Spleen (tissue), 11 donors: ENCODE measurements around the gene ALDH9A1. TPM values are rescaled to one million over a fixed set of nuclear protein-coding genes. Genes with fewer than 3 reads are reported as not detected.
A peak's percentile ranks its signal among the peaks of the same experiment; 100 is the strongest.

ENCODE experiments used
- DNase-seq: peaks from one replicate; pipeline ENCODE4 v3.0.0-alpha.2; 2020
- H3K27ac ChIP-seq, 8 donors: fragments of 200-600 bp; sonication (generic) in 7 of 8; 1 replicate in 4 of 8; 2 replicates in 4 of 8; pipeline versions ENCODE4 v1.5.0 to v1.8.0; 2016 to 2021; ENCODE audit warnings: inconsistent platforms in 4 of 8, mild to moderate bottlenecking in 4 of 8, moderate library complexity in 1 of 8
- H3K27me3 ChIP-seq, 7 donors: fragments of 200-600 bp; sonication (generic) in 6 of 7; replicated peaks in 1 of 7; 1 replicate in 4 of 7; 2 replicates in 3 of 7; pipeline versions ENCODE4 v1.5.0 to v1.8.0; 2016 to 2021; ENCODE audit warnings: inconsistent platforms in 3 of 7, mild to moderate bottlenecking in 1 of 7
- H3K36me3 ChIP-seq, 6 donors: fragments of 200-600 bp; sonication (generic) in 5 of 6; 1 replicate in 4 of 6; 2 replicates in 2 of 6; pipeline versions ENCODE4 v1.5.0 to v1.8.0; 2016 to 2021; ENCODE audit warnings: inconsistent platforms in 2 of 6
- H3K4me1 ChIP-seq, 6 donors: fragments of 200-600 bp; sonication (generic) in 5 of 6; 1 replicate in 3 of 6; 2 replicates in 3 of 6; pipeline versions ENCODE4 v1.5.0 to v1.8.0; 2016 to 2021; ENCODE audit warnings: inconsistent platforms in 3 of 6
- H3K4me3 ChIP-seq, 8 donors: fragments of 200-600 bp; sonication (generic) in 7 of 8; 1 replicate in 4 of 8; 2 replicates in 4 of 8; pipeline versions ENCODE4 v1.5.0 to v1.8.0; 2016 to 2021; ENCODE audit warnings: inconsistent platforms in 4 of 8, mild to moderate bottlenecking in 4 of 8, moderate library complexity in 2 of 8
- H3K9me3 ChIP-seq, 8 donors: fragments of 200-600 bp; sonication (generic) in 7 of 8; 1 replicate in 4 of 8; 2 replicates in 4 of 8; pipeline versions ENCODE4 v1.5.0 to v1.8.0; 2016 to 2021; ENCODE audit warnings: inconsistent platforms in 4 of 8
- CTCF ChIP-seq, 11 experiments: fragments of 200-600 bp in 7 of 11; fragments of 450-650 bp in 4 of 11; sonication (generic) in 4 of 11; IDR thresholded peaks in 8 of 11; conservative IDR thresholded peaks in 3 of 11; 1 replicate in 7 of 11; 2 replicates in 4 of 11; pipeline versions ENCODE4 v1.4.0 to v1.8.0; 2016 to 2021; ENCODE audit warnings: antibody characterized with exemption in 11 of 11, inconsistent platforms in 4 of 11, mild to moderate bottlenecking in 1 of 11
- POLR2A ChIP-seq, 3 donors: fragments of 450-650 bp; IDR thresholded peaks; one replicate each; pipeline ENCODE4 v1.5.1; 2017; ENCODE audit warnings: antibody characterized with exemption in 3 of 3, mild to moderate bottlenecking in 1 of 3
- POLR2AphosphoS5 ChIP-seq, 3 donors: sonication (generic); formaldehyde crosslinking; IDR thresholded peaks; one replicate each; pipeline ENCODE4 v1.5.1; 2017; ENCODE audit warnings: antibody characterized with exemption in 3 of 3
- WGBS, 5 donors: extraction: QIAGEN DNeasy Blood & Tissue Kit in 3 of 5; methylation state at CpG; one replicate each; pipeline versions ENCODE4 v1.1.5 to v1.1.7; 2013 to 2018; 5-methylcytosine and 5-hydroxymethylcytosine counted together
- intact Hi-C: fragments of 100-400 bp; cut with DNase I; formaldehyde crosslinking; loops from one replicate; pipeline ENCODE4 v1.15.0; 2023; ENCODE audit warnings: low total_unique reads
- polyA plus RNA-seq, 3 donors: library from polyadenylated mRNA; stranded (reverse); fragments of 200-250 nt; gene quantifications; one replicate each; pipeline ENCODE4 v1.2.1, GENCODE V29; 2013
- total RNA-seq, 7 donors: library from RNA; depleted of rRNA in 3 of 7; stranded (reverse); fragments of >200 nt in 3 of 7; fragmentation: NEBNext Ultra II Directional in 4 of 7; extraction: Animal tissue kit (Norgen Biotek cat#: 25700) in 4 of 7; gene quantifications; one replicate each; pipeline versions ENCODE4 v1.1.0 to v1.2.1, GENCODE V29; 2016 to 2021
- donor health status: healthy with polysubstance abuse.
- donor health status: DM: no; HTN: no; CAD: no; lungs with moderate emphysema.
- donor health status: DM: no; HTN: no; CAD: no.
- donor health status: Bipolar disorder and iron deficiency.
- donor health status: healthy.
- donor health status: DM: no; HTN: no; CAD: no.
- donor health status: DM: yes; HTN: yes; CAD: no.

ALDH9A1 gene
- total and polyA plus RNA-seq, 10 donors, result 33.0 to 103 (median 58.8) TPM

DNA sequence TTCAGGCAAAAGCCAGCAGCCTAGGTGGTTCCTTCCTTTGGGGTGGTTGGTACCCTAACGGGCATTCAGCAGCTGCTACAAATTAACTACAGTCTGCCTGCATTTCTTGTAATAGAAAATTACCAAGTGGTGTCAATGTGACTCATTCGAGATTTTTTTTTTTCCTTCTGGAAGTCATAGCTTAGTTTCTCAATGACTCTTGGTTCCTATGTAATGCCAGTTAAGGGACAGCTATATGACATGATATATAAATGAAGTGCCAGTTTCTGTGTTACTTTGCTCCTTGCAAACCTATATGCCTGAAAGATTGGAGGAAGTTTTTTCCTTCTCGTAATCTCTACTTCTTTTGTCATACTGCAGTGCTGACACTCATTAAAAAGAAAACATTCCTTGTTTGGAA lies 64.7 kb downstream of the ALDH9A1 start:
- H3K4me1 ChIP-seq, result peaks cover 24 to 80% (median 61%) of the 10 kb centered on the region in 6 donors
- no peak for DNase-seq
- intact Hi-C loops, result loop anchor here (5.0 kb wide), 1 partner anchor 64 kb away; the partner anchor contains the start of gene ALDH9A1
- H3K27me3 ChIP-seq, result no peaks in the 10 kb centered on the region
- no peaks in the 10 kb centered on the region for H3K9me3 ChIP-seq
- peaks cover 0 to 22% (median 2%) of the 10 kb centered on the region in 6 donors for H3K36me3 ChIP-seq
- 51 to 69% (median 57%) methylated on average over 3 of the region's 3 CpGs for WGBS, 5 donors
- no peak overlapping the region for H3K4me3 ChIP-seq
- TF ChIP-seq CTCF (IDR thresholded peaks at IDR 0.05 in 8 of 11, conservative IDR thresholded peaks at IDR 0.05 in 3 of 11), result no peak
- no peak for TF ChIP-seq POLR2AphosphoS5 (IDR thresholded peaks at IDR 0.05)
- no peak for TF ChIP-seq POLR2A (IDR thresholded peaks at IDR 0.05)
- no peak overlapping the region for H3K27ac ChIP-seq

- peak overlapping the region in 7 of 8 donors; percentile 58 to 94 (median 74) for H3K4me3 ChIP-seq
- peaks cover 0 to 11% (median 2%) of the 10 kb centered on the region in 6 donors for H3K36me3 ChIP-seq
- no peak for DNase-seq
- intact Hi-C loops, result loop anchor here (5.0 kb wide), 1 partner anchor 65 kb away; the partner anchor contains the start of gene ALDH9A1
- peak overlapping the region in 6 of 8 donors; percentile 87 to 95 (median 90) for H3K27ac ChIP-seq
- H3K27me3 ChIP-seq, result no peaks in the 10 kb centered on the region
- peaks cover 24 to 71% (median 56%) of the 10 kb centered on the region in 6 donors for H3K4me1 ChIP-seq
- TF ChIP-seq POLR2AphosphoS5 (IDR thresholded peaks at IDR 0.05), result no peak
- no peak for TF ChIP-seq CTCF (IDR thresholded peaks at IDR 0.05 in 8 of 11, conservative IDR thresholded peaks at IDR 0.05 in 3 of 11)
- TF ChIP-seq POLR2A (IDR thresholded peaks at IDR 0.05), result no peak
- no peaks in the 10 kb centered on the region for H3K9me3 ChIP-seq
- WGBS, 5 donors, result 29 to 40% (median 33%) methylated on average over 7 of the region's 7 CpGs
Measured at GRCh38 chr1:165632491-165632890, 65.9 kb downstream of the ALDH9A1 start.

DNA sequence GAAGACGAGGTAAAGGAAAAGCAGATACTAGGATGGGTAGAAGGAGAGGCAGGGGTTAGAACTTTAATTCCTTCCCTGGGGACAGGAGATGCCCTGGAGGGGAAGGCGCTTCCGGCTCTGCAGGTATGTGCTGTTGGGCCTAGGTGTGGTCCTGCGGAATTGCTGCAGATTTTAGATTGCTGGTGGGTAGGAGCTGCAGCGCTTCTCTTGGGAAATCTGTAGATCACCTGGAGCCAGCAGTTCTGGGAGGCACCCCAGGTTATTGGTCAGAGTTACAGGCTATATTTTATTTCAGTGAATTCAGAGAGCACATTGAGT lies 66.3 kb downstream of the ALDH9A1 start:
- WGBS, 5 donors, result 29 to 41% (median 36%) methylated on average over 5 of the region's 5 CpGs
- Histone ChIP-seq H3K9me3 (no peaks in the 10 kb centered on the region), H3K27ac (peak overlapping the region in 6 of 8 donors; percentile 87 to 95 (median 90)), H3K4me3 (peak overlapping the region; percentile 58 to 94 (median 74)), H3K36me3 (peaks cover 0 to 10% (median 2%) of the 10 kb centered on the region in 6 donors), H3K4me1 (peaks cover 21 to 68% (median 52%) of the 10 kb centered on the region in 6 donors), H3K27me3 (no peaks in the 10 kb centered on the region)
- DNase-seq, result no peak
- TF ChIP-seq POLR2AphosphoS5 (IDR thresholded peaks at IDR 0.05), result no peak
- no peak for TF ChIP-seq POLR2A (IDR thresholded peaks at IDR 0.05)
- intact Hi-C loops, result loop anchor here (5.0 kb wide), 1 partner anchor 65 kb away; the partner anchor contains the start of gene ALDH9A1

- H3K27ac ChIP-seq, result peak overlapping the region; percentile 87 to 95 (median 90)
- H3K9me3 ChIP-seq, result no peaks in the 10 kb centered on the region
- peak; percentile 91 for DNase-seq
- peak overlapping the region; percentile 58 to 94 (median 74) for H3K4me3 ChIP-seq
- H3K4me1 ChIP-seq, result peaks cover 20 to 62% (median 50%) of the 10 kb centered on the region in 6 donors
- 0 to 2% (median 1%) methylated on average over 27 to 31 of the region's 31 CpGs for WGBS, 5 donors
- intact Hi-C loops, result loop anchor here (5.0 kb wide), 1 partner anchor 66 kb away; the partner anchor contains the start of gene ALDH9A1
- H3K27me3 ChIP-seq, result no peaks in the 10 kb centered on the region
- peaks cover 0 to 5% (median under 1%) of the 10 kb centered on the region in 6 donors for H3K36me3 ChIP-seq
- TF ChIP-seq POLR2A (IDR thresholded peaks at IDR 0.05) (no peak), POLR2AphosphoS5 (IDR thresholded peaks at IDR 0.05) (no peak), CTCF (IDR thresholded peaks at IDR 0.05 in 8 of 11, conservative IDR thresholded peaks at IDR 0.05 in 3 of 11) (no peak)
Measured at GRCh38 chr1:165631342-165632151, 66.8 kb downstream of the ALDH9A1 start.
